Endothelial cell of umbilical vein (primary cell): ENCODE results near the gene CDH23.

ENCODE experiments used
- CTCF ChIP-seq, 2 donors: IDR thresholded peaks; 1 replicate in 1 of 2; 2 replicates in 1 of 2; pipeline ENCODE4 v1.5.1; 2011; ENCODE audit warnings: low read length in 2 of 2, mild to moderate bottlenecking in 2 of 2, moderate library complexity in 2 of 2, control low read depth in 1 of 2, inconsistent platforms in 1 of 2, low read depth in 1 of 2; ENCODE audit not compliant: insufficient read depth in 1 of 2; ENCODE audit errors: extremely low read depth in 1 of 2
- EZH2 ChIP-seq: IDR thresholded peaks from 2 replicates; pipeline ENCODE4 v1.6.1; 2012; ENCODE audit warnings: borderline replicate concordance, low read depth, mild to moderate bottlenecking, moderate library complexity, low read length, inconsistent platforms; ENCODE audit not compliant: severe bottlenecking
- FOS ChIP-seq: IDR thresholded peaks from 2 replicates; pipeline ENCODE4 v1.6.1; 2011; ENCODE audit warnings: mild to moderate bottlenecking, low read length, moderate library complexity, borderline replicate concordance; ENCODE audit not compliant: insufficient read depth
- JUN ChIP-seq: IDR thresholded peaks from 2 replicates; pipeline ENCODE4 v1.6.1; 2011; ENCODE audit warnings: borderline replicate concordance, low read depth; ENCODE audit not compliant: insufficient read length, insufficient read depth
- MAX ChIP-seq: IDR thresholded peaks from 2 replicates; pipeline ENCODE4 v1.6.1; 2011; ENCODE audit not compliant: insufficient read depth, insufficient read length
- POLR2A ChIP-seq: IDR thresholded peaks from 2 replicates; pipeline ENCODE4 v1.6.1; 2012; ENCODE audit warnings: low read depth, mild to moderate bottlenecking, control low read depth, low read length
- POLR2AphosphoS5 ChIP-seq: IDR thresholded peaks from 2 replicates; pipeline ENCODE4 v1.6.1; 2012; ENCODE audit warnings: low read depth, mild to moderate bottlenecking, control low read depth, low read length, moderate library complexity; ENCODE audit not compliant: insufficient read depth

GRCh38 chr10:71423901-71424300, 27.2 kb downstream of the CDH23 start:
- TF ChIP-seq CTCF (IDR thresholded peaks at IDR 0.05; ENCODE audit: extremely low read depth in 1 of 2, insufficient read depth in 1 of 2, low read depth in 1 of 2, low read length in 2 of 2) (no peak), EZH2 (no peak), JUN (no peak), POLR2AphosphoS5 (no peak), POLR2A (no peak), FOS (no peak), MAX (no peak)
